GM18517 (cell line): ENCODE results near the gene RHOD.

Experiments
- ATAC-seq: cut with Tn5 transposase; IDR thresholded peaks from one replicate; pipeline ENCODE4 v1.9.1; 2021; ENCODE audit warnings: mild to moderate bottlenecking, moderate library complexity; ENCODE audit not compliant: unreplicated experiment

The RHOD gene

GRCh38 chr11:67113231-67113721, 56.6 kb downstream of the RHOD start:
- ATAC-seq: no peak

GRCh38 chr11:67114275-67114896, 57.7 kb downstream of the RHOD start:
- ATAC-seq: no peak

GRCh38 chr11:67116758-67117105, 60.1 kb downstream of the RHOD start:
- ATAC-seq: no peak

GRCh38 chr11:67117176-67117575, 60.5 kb downstream of the RHOD start:
- ATAC-seq: no peak

GRCh38 chr11:67117672-67118180, 61.1 kb downstream of the RHOD start:
- no peak for ATAC-seq

GRCh38 chr11:67118181-67118766, 61.6 kb downstream of the RHOD start:
- peak; percentile 16 for ATAC-seq

- peak; percentile 54 for ATAC-seq
These were observed 62.3 kb downstream of the RHOD start, which contains the start of gene KDM2A for GRCh38 chr11:67118801-67119584. Gene KDM2A (plus strand): TSS chr11:67119263. CDS start chr11:67121317, 2,054 bp downstream.

- ATAC-seq: peak; percentile 2
These were observed 63.1 kb downstream of the RHOD start for GRCh38 chr11:67119585-67120391.

GRCh38 chr11:67120456-67120855, 63.8 kb downstream of the RHOD start:
- no peak for ATAC-seq

GRCh38 chr11:67120881-67121710, 64.4 kb downstream of the RHOD start:
- no peak for ATAC-seq
